B cell (primary cell): ENCODE results near the gene KNOP1. TPM values are rescaled to one million over a fixed set of nuclear protein-coding genes. Genes with fewer than 3 reads are reported as not detected.
"Not testable (repeated sequence)": the region's sequence is repeated elsewhere in the genome, so short reads cannot be mapped to it uniquely, and the experiment has no call there.

Experiments
- ATAC-seq: fragments of 200-7000 bp; cut with Tn5 transposase; one replicate; pipeline ENCODE4 v1.10.0; 2021; ENCODE audit warnings: low read depth, mild to moderate bottlenecking, moderate number of reproducible peaks, moderate library complexity
- CTCF ChIA-PET: fragments of 350-600 bp; sonication (Branson Sonifier 250); formaldehyde crosslinking; loops from one replicate; lab custom pipeline; 2021; ENCODE audit warnings: antibody characterized with exemption, inconsistent platforms; lab: Charles Lee
- POLR2A ChIA-PET: fragments of 350-600 bp; sonication (Branson Sonifier 250); formaldehyde crosslinking; loops from one replicate; lab custom pipeline; 2021; ENCODE audit warnings: antibody characterized with exemption; lab: Charles Lee
- DNase-seq: peaks from one replicate; pipeline ENCODE4 v3.0.0; 2013
- H2AFZ ChIP-seq: 2 replicates; pipeline ENCODE4 v1.6.1; 2012; ENCODE audit warnings: mild to moderate bottlenecking, low read depth, low read length; ENCODE audit not compliant: insufficient read depth, poor library complexity, severe bottlenecking
- H3K27ac ChIP-seq, 2 donors: 1 replicate in 1 of 2; 2 replicates in 1 of 2; pipeline ENCODE4 v1.5.1; 2012 to 2013; ENCODE audit warnings: low read length in 2 of 2, mild to moderate bottlenecking in 2 of 2, moderate library complexity in 1 of 2
- H3K27me3 ChIP-seq, 4 experiments: fragments of 200-600 bp in 1 of 4; sonication (generic) in 1 of 4; replicated peaks in 1 of 4; 1 replicate in 2 of 4; 2 replicates in 2 of 4; pipeline versions ENCODE4 v1.6.1 to v1.7.0; 2013 to 2016; ENCODE audit warnings: low read length in 3 of 4, mild to moderate bottlenecking in 2 of 4, mixed read lengths in 1 of 4, moderate library complexity in 1 of 4; ENCODE audit not compliant: insufficient read depth in 4 of 4, control insufficient read depth in 3 of 4; ENCODE audit errors: control extremely low read depth in 1 of 4
- H3K36me3 ChIP-seq, 2 experiments: replicated peaks in 1 of 2; 1 replicate in 1 of 2; 2 replicates in 1 of 2; pipeline versions ENCODE4 v1.6.1 to v1.7.1; 2013; ENCODE audit warnings: low read length in 1 of 2; ENCODE audit not compliant: insufficient read depth in 2 of 2, control insufficient read depth in 1 of 2; ENCODE audit errors: control extremely low read depth in 1 of 2, extremely low read depth in 1 of 2
- H3K4me1 ChIP-seq, 2 donors: fragments of 200-600 bp in 1 of 2; sonication (generic) in 1 of 2; 1 replicate in 1 of 2; 2 replicates in 1 of 2; pipeline versions ENCODE4 v1.5.1 to v1.6.1; 2013 to 2017; ENCODE audit warnings: low read length in 2 of 2; ENCODE audit not compliant: control insufficient read depth in 2 of 2, insufficient read depth in 2 of 2
- H3K4me2 ChIP-seq: replicated peaks from 2 replicates; pipeline ENCODE3; 2012; ENCODE audit warnings: mild to moderate bottlenecking, low read depth, low read length; ENCODE audit not compliant: poor library complexity, severe bottlenecking
- H3K4me3 ChIP-seq, 5 experiments: fragments of 200-600 bp in 1 of 5; sonication (generic) in 1 of 5; 1 replicate in 3 of 5; 2 replicates in 2 of 5; pipeline versions ENCODE4 v1.5.1 to v1.7.0; 2011 to 2016; ENCODE audit warnings: low read length in 4 of 5, mild to moderate bottlenecking in 4 of 5, low read depth in 2 of 5, control low read depth in 1 of 5, moderate library complexity in 1 of 5; ENCODE audit not compliant: insufficient read depth in 1 of 5; ENCODE audit errors: control extremely low read depth in 1 of 5, extremely low read depth in 1 of 5
- H3K79me2 ChIP-seq: fragments of 200-600 bp; sonication (generic); one replicate; pipeline ENCODE4 v1.6.0; 2016; ENCODE audit warnings: low read length; ENCODE audit not compliant: control insufficient read depth, insufficient read depth
- H3K9ac ChIP-seq: fragments of 200-600 bp; sonication (generic); 2 replicates; pipeline ENCODE4 v1.6.1; 2017; ENCODE audit warnings: mild to moderate bottlenecking, low read length, moderate library complexity
- H3K9me3 ChIP-seq, 3 donors: one replicate each; pipeline versions ENCODE4 v1.6.1 to v1.7.1; 2013; ENCODE audit warnings: low read length in 2 of 3; ENCODE audit not compliant: control insufficient read depth in 2 of 3, insufficient read depth in 1 of 3; ENCODE audit errors: control extremely low read depth in 1 of 3
- H4K20me1 ChIP-seq: 2 replicates; pipeline ENCODE4 v1.6.0; 2012; ENCODE audit warnings: mild to moderate bottlenecking, low read length; ENCODE audit not compliant: insufficient read depth, control insufficient read depth, poor library complexity, severe bottlenecking
- H3K27ac Mint-ChIP-seq: one replicate; pipeline ENCODE4 v1.8.0; 2021; ENCODE audit warnings: mixed read lengths
- H3K27me3 Mint-ChIP-seq: one replicate; pipeline ENCODE4 v1.8.0; 2021; ENCODE audit warnings: mixed read lengths
- H3K4me1 Mint-ChIP-seq: one replicate; pipeline ENCODE4 v1.8.0; 2021; ENCODE audit warnings: mixed read lengths
- H3K4me3 Mint-ChIP-seq: one replicate; pipeline ENCODE4 v1.8.0; 2021; ENCODE audit warnings: mixed read lengths
- H3K9me3 Mint-ChIP-seq: one replicate; pipeline ENCODE4 v1.8.0; 2022; ENCODE audit warnings: mixed read lengths; ENCODE audit not compliant: insufficient read depth
- EZH2 ChIP-seq: IDR thresholded peaks from 2 replicates; pipeline ENCODE4 v1.6.1; 2012; ENCODE audit warnings: borderline replicate concordance, low read depth, mild to moderate bottlenecking, moderate library complexity, low read length; ENCODE audit not compliant: insufficient read depth, poor library complexity, severe bottlenecking
- WGBS: methylation state at CpG from one replicate; pipeline ENCODE4 v1.1.5; 2013; ENCODE audit warnings: missing lambda C conversion rate; ENCODE audit not compliant: insufficient coverage; 5-methylcytosine and 5-hydroxymethylcytosine counted together
- intact Hi-C: fragments of 100-400 bp; cut with micrococcal nuclease; formaldehyde crosslinking; loops from one replicate; pipeline ENCODE4 v1.10.0; 2022
- polyA plus RNA-seq: library from polyadenylated mRNA; depleted of rRNA; stranded (reverse); fragments of >200 nt; gene quantifications from 2 replicates; pipeline ENCODE4 v1.2.3, GENCODE V29; 2012
- total RNA-seq, 2 donors: library from RNA; stranded (reverse); fragments of 120-200 nt in 1 of 2; gene quantifications; 1 replicate in 1 of 2; 2 replicates in 1 of 2; pipeline versions ENCODE4 v1.2.3 to v1.2.4, GENCODE V29; 2013 to 2022
- TF ChIP-seq, protein P1 (sequence below): fragments of 200-600 bp; IDR thresholded peaks from one replicate; pipeline ENCODE4 v1.8.0; 2022; ENCODE audit warnings: antibody characterized with exemption, mild to moderate bottlenecking

The KNOP1 gene
- total and polyA plus RNA-seq, 2 donors (not counting 1 experiment from before 2014, with no cell fraction given) = 1.6 to 16.9 TPM

DNA sequence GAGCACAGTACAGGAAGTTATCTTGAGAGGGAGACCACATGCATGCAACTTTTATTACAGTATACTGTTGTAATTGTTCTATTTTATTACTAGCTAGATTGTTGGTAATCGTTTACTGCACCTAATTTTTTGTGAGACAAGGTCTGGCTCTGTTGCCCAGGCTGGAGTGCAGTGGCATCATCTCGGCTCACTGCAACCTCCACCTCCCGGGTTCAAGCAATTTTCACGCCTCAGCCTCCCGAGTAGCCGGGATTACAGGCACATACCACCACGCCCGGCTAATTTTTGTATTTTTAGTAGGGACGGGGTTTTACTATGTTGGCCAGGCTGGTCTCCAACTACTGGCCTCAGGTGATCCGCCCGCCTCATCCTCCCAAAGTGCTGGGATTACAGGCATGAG, 1.3 kb downstream of the KNOP1 start:
- DNase-seq, H2AFZ ChIP-seq, H3K9me3 Mint-ChIP-seq, H3K27ac ChIP-seq, H3K27me3 Mint-ChIP-seq, CTCF ChIA-PET, POLR2A ChIA-PET, H4K20me1 ChIP-seq, H3K9ac ChIP-seq, ATAC-seq, H3K27me3 ChIP-seq, H3K4me3 ChIP-seq, H3K9me3 ChIP-seq: not testable (repeated sequence)
- intact Hi-C loops = loop anchor here (5.0 kb wide), 1 partner anchor 914 kb away; the partner anchor contains the start of gene ARL6IP1
- Histone ChIP-seq H3K4me1 (peaks cover 11 to 13% of the 10 kb centered on the region in 2 donors), H3K79me2 (peaks cover 36% of the 10 kb centered on the region), H3K4me2 (peak overlapping the region; percentile 95), H3K36me3 (peaks cover 0 to 15% of the 10 kb centered on the region in 2 experiments)
- Mint-ChIP-seq H3K4me3 (peak overlapping the region; percentile 93), H3K4me1 (peaks cover 19% of the 10 kb centered on the region), H3K27ac (peak overlapping the region; percentile 32)
- 77% methylated on average over 4 of the region's 11 CpGs for WGBS

DNA sequence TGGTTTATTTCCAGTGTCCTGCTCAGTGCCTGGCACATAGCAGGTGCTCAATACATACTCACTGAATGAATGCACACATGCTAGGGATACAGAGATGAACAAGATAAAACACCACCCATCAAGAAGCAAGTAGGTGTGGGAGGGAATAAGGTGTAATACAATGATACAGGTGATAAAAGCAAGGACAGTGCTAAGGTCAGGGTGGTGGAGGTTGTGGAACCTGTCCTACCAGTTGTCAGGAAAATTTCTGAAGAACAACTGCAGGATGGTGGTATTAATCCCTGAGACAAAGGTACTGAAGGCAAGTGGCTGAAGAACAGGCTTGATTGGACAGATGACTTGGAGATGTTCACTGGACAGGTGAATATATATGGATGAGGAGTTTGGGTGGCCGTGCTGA, 1.8 kb downstream of the KNOP1 start:
- no peak overlapping the region for H3K27ac ChIP-seq
- peaks cover 0 to 18% of the 10 kb centered on the region in 2 experiments for H3K36me3 ChIP-seq
- peak overlapping the region; percentile 93 for H3K4me3 Mint-ChIP-seq
- TF ChIP-seq, protein P1, sequence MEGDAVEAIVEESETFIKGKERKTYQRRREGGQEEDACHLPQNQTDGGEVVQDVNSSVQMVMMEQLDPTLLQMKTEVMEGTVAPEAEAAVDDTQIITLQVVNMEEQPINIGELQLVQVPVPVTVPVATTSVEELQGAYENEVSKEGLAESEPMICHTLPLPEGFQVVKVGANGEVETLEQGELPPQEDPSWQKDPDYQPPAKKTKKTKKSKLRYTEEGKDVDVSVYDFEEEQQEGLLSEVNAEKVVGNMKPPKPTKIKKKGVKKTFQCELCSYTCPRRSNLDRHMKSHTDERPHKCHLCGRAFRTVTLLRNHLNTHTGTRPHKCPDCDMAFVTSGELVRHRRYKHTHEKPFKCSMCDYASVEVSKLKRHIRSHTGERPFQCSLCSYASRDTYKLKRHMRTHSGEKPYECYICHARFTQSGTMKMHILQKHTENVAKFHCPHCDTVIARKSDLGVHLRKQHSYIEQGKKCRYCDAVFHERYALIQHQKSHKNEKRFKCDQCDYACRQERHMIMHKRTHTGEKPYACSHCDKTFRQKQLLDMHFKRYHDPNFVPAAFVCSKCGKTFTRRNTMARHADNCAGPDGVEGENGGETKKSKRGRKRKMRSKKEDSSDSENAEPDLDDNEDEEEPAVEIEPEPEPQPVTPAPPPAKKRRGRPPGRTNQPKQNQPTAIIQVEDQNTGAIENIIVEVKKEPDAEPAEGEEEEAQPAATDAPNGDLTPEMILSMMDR = no peak
- no peak for TF ChIP-seq EZH2
- intact Hi-C loops = loop anchor here (5.0 kb wide), 1 partner anchor 914 kb away; the partner anchor contains the start of gene ARL6IP1
- H3K4me2 ChIP-seq = no peak overlapping the region
- H3K79me2 ChIP-seq = peaks cover 41% of the 10 kb centered on the region
- H3K9me3 ChIP-seq = no peaks in the 10 kb centered on the region
- no peaks in the 10 kb centered on the region for H3K27me3 ChIP-seq
- ATAC-seq (no peak), DNase-seq (no peak)
- ChIA-PET CTCF (no interaction called here), POLR2A (interaction anchor here (0.6 kb wide), 1 partner anchor 926 kb away, joined by 5 read pairs; the partner anchor contains the start of gene RPS15A)
- peaks cover 12% of the 10 kb centered on the region for H4K20me1 ChIP-seq
- peaks cover 11 to 13% of the 10 kb centered on the region in 2 donors for H3K4me1 ChIP-seq
- peak overlapping the region; percentile 32 for H3K27ac Mint-ChIP-seq
- H3K4me3 ChIP-seq = no peak overlapping the region
- H2AFZ ChIP-seq = no peak overlapping the region
- no peak overlapping the region for H3K9ac ChIP-seq
- H3K4me1 Mint-ChIP-seq = peaks cover 19% of the 10 kb centered on the region
- no peaks in the 10 kb centered on the region for H3K27me3 Mint-ChIP-seq
- H3K9me3 Mint-ChIP-seq = no peaks in the 10 kb centered on the region
- 100% methylated on average over 1 of the region's 1 CpG for WGBS
